K562 (cell line): Measurements from ENCODE around the gene RND1. TPM values are rescaled to one million over a fixed set of nuclear protein-coding genes. Genes with fewer than 3 reads are reported as not detected.

Experiments used
- ADNP ChIP-seq: fragments of 200-800 bp; sonication (Bioruptor generic); IDR thresholded peaks from 2 replicates; pipeline ENCODE4 v1.6.1; 2016; ENCODE audit warnings: missing genetic modification characterization, missing compliant biosample characterization
- CLOCK ChIP-seq: fragments of 250-450 bp; sonication (Bioruptor Pico); IDR thresholded peaks from 2 replicates; pipeline ENCODE4 v1.4.0; 2020; ENCODE audit warnings: mild to moderate bottlenecking, moderate library complexity, borderline replicate concordance
- EGR1 ChIP-seq: fragments of 450-650 bp; conservative IDR thresholded peaks from 2 replicates; pipeline ENCODE4 v1.6.1; 2017; ENCODE audit warnings: mild to moderate bottlenecking
- KAT2B ChIP-seq: IDR thresholded peaks from one replicate; pipeline ENCODE4 v1.6.1; 2012; ENCODE audit warnings: low read depth, mild to moderate bottlenecking, control low read depth, inconsistent platforms, low read length, moderate library complexity
- MTA1 ChIP-seq: fragments of 450-650 bp; IDR thresholded peaks from 2 replicates; pipeline ENCODE4 v1.6.1; 2017; ENCODE audit warnings: borderline replicate concordance
- NCOA6 ChIP-seq: fragments of 450-650 bp; IDR thresholded peaks from 2 replicates; pipeline ENCODE4 v1.6.1; 2017; ENCODE audit warnings: mild to moderate bottlenecking
- NFRKB ChIP-seq: fragments of 450-650 bp; IDR thresholded peaks from 2 replicates; pipeline ENCODE4 v1.6.1; 2016; ENCODE audit warnings: low read depth
- PHF8 ChIP-seq: fragments of 200-600 bp; sonication (generic); IDR thresholded peaks from 2 replicates; pipeline ENCODE4 v1.6.1; 2012; ENCODE audit warnings: mixed run types, mild to moderate bottlenecking, inconsistent platforms, low read length, moderate library complexity, borderline replicate concordance
- SIN3B ChIP-seq: fragments of 450-650 bp; IDR thresholded peaks from 2 replicates; pipeline ENCODE4 v1.6.1; 2017; ENCODE audit warnings: low read depth, mild to moderate bottlenecking, moderate library complexity
- SIX5 ChIP-seq, 2 experiments: IDR thresholded peaks; 2 replicates each; pipeline ENCODE4 v1.6.1; 2011; ENCODE audit warnings: low read length in 2 of 2, borderline replicate concordance in 1 of 2, low read depth in 1 of 2, mild to moderate bottlenecking in 1 of 2, moderate library complexity in 1 of 2; ENCODE audit not compliant: insufficient read depth in 1 of 2
- TEAD1 ChIP-seq, 2 experiments: fragments of 450-650 bp in 1 of 2; sonication (generic) in 1 of 2; formaldehyde crosslinking; IDR thresholded peaks; 2 replicates each; pipeline versions ENCODE4 v1.4.0 to v1.8.0; 2020 to 2022; ENCODE audit warnings: mild to moderate bottlenecking in 2 of 2, missing genetic modification reagents in 1 of 2
- YY1 ChIP-seq, 3 experiments: IDR thresholded peaks; 2 replicates each; pipeline ENCODE4 v1.6.1; 2011; ENCODE audit warnings: low read length in 2 of 3, mild to moderate bottlenecking in 2 of 3, moderate library complexity in 2 of 3, borderline replicate concordance in 1 of 3, control low read depth in 1 of 3, low read depth in 1 of 3; ENCODE audit not compliant: insufficient read depth in 3 of 3, insufficient replicate concordance in 2 of 3, control insufficient read depth in 1 of 3, insufficient read length in 1 of 3; ENCODE audit errors: extremely low read depth in 1 of 3
- ZNF263 ChIP-seq: sonication (generic); formaldehyde crosslinking; IDR thresholded peaks from 2 replicates; pipeline ENCODE4 v1.8.0; 2022; ENCODE audit warnings: mild to moderate bottlenecking, missing genetic modification reagents, borderline replicate concordance
- ZNF592 ChIP-seq: fragments of 450-650 bp; IDR thresholded peaks from 2 replicates; pipeline ENCODE4 v1.6.1; 2017; ENCODE audit warnings: antibody characterized with exemption, mild to moderate bottlenecking
- ZNF740 ChIP-seq, 3 experiments: fragments of 200-800 bp in 1 of 3; sonication (Bioruptor generic) in 1 of 3; sonication (generic) in 1 of 3; formaldehyde crosslinking in 1 of 3; IDR thresholded peaks; 2 replicates each; pipeline versions ENCODE4 v1.6.1 to v1.8.0; 2016 to 2022; ENCODE audit warnings: mild to moderate bottlenecking in 2 of 3, missing compliant biosample characterization in 2 of 3, missing genetic modification characterization in 2 of 3, missing genetic modification reagents in 1 of 3
- polyA plus RNA-seq, 8 experiments: library from polyadenylated mRNA; depleted of rRNA in 4 of 8; stranded (reverse) in 5 of 8; unstranded in 3 of 8; fragments of >200 nt; fragmentation: Nextera tagmentation in 2 of 8; fragmentation: Illumina TruSeq in 1 of 8; extraction: Ambion mirVana in 2 of 8; extraction: Trizol in 1 of 8; gene quantifications; 2 replicates each; pipeline versions ENCODE4 v1.2.1 to v1.2.3, GENCODE V29; 2011 to 2014; ENCODE audit warnings: inconsistent platforms in 1 of 8, missing spikeins in 1 of 8
- total RNA-seq, 7 experiments: library from RNA; depleted of rRNA in 6 of 7; stranded (reverse); fragments of >200 nt in 6 of 7; fragmentation: Illumina TruSeq in 2 of 7; extraction: Trizol in 2 of 7; gene quantifications; 2 replicates each; pipeline versions ENCODE4 v1.2.1 to v1.2.3, GENCODE V29; 2011 to 2021; ENCODE audit warnings: low replicate concordance in 1 of 7

RND1 gene
- total and polyA plus RNA-seq, 9 of the 15 experiments (the other 6 are each of a cell fraction or from before 2014, with no cell fraction given) = 0.18 to 0.78 (median 0.58) TPM; not detected in 2

- TF ChIP-seq ZNF740 (CRISPR knock-in tag; IDR thresholded peaks at IDR 0.05) (peak; percentile 99), ZNF740 (tag; IDR thresholded peaks at IDR 0.05) (peak in 1 of 2 experiments; percentile 99; a peak in 2 of 4 replicates), EGR1 (peak; percentile 72), YY1 (IDR thresholded peaks at IDR 0.05; ENCODE audit: borderline replicate concordance in 1 of 3, control insufficient read depth in 1 of 3, extremely low read depth in 1 of 3, insufficient read depth in 3 of 3, insufficient read length in 1 of 3, insufficient replicate concordance in 2 of 3, low read depth in 1 of 3, low read length in 2 of 3) (peak; percentile 78 to 97 (median 93)), NFRKB (peak; percentile 99), ZNF592 (peak; percentile 98), CLOCK (CRISPR knock-in tag) (no peak), ZNF263 (CRISPR knock-in tag) (peak; percentile 13; the same call in 1 of the 2 replicates), TEAD1 (CRISPR knock-in tag; IDR thresholded peaks at IDR 0.05) (peak; percentile 65 to 88; a peak in 2 of 4 replicates), KAT2B (peak; percentile 50), PHF8 (peak; percentile 95), MTA1 (peak; percentile 96), SIX5 (IDR thresholded peaks at IDR 0.05; ENCODE audit: borderline replicate concordance in 1 of 2, insufficient read depth in 1 of 2, low read depth in 1 of 2, low read length in 2 of 2) (peak; percentile 99 to 100), ADNP (tag) (peak; percentile 83), SIN3B (peak; percentile 98), NCOA6 (peak; percentile 71)
These were observed 13.6 kb downstream of the RND1 start, which contains the start of gene DDX23 (continued) for GRCh38 chr12:48851883-48852733.
